OCI-LY7 (cell line): Measurements from ENCODE around the gene IMP4. TPM values are rescaled to one million over a fixed set of nuclear protein-coding genes. Genes with fewer than 3 reads are reported as not detected.

ENCODE experiments used
- BruUV-seq: library from RNA; stranded (reverse); fragments of 400-500 nt; replicated peaks from 2 replicates; lab custom pipeline; 2021; lab: Mats Ljungman, UMichigan
- CTCF ChIA-PET: fragments of 300-600 bp; sonication (Branson Sonifier 250); formaldehyde crosslinking; loops from one replicate; lab custom pipeline; 2022; ENCODE audit warnings: antibody characterized with exemption; ENCODE audit not compliant: unreplicated experiment; lab: Charles Lee
- POLR2A ChIA-PET: fragments of 300-600 bp; sonication (Branson Sonifier 250); formaldehyde crosslinking; loops from one replicate; lab custom pipeline; 2022; ENCODE audit warnings: antibody characterized with exemption; lab: Charles Lee
- DNase-seq: peaks from one replicate; pipeline ENCODE4 v3.0.0-alpha.2; 2015; ENCODE audit warnings: low spot score
- H2AFZ ChIP-seq: fragments of 200-600 bp; sonication (generic), shearing (Covaris generic); 2 replicates; pipeline ENCODE4 v1.6.1; 2014; ENCODE audit warnings: mild to moderate bottlenecking, antibody characterized with exemption, low read length, moderate library complexity
- H3K27ac ChIP-seq: fragments of 200-600 bp; sonication (generic); 2 replicates; pipeline ENCODE4 v1.5.1; 2014; ENCODE audit warnings: mixed run types, low read depth, mild to moderate bottlenecking, moderate library complexity, low read length, inconsistent platforms; ENCODE audit not compliant: poor library complexity, severe bottlenecking
- H3K36me3 ChIP-seq: fragments of 200-600 bp; sonication (generic); 2 replicates; pipeline ENCODE4 v1.6.1; 2014; ENCODE audit warnings: mild to moderate bottlenecking, antibody characterized with exemption, low read length, moderate library complexity, mixed read lengths; ENCODE audit not compliant: insufficient read depth
- H3K4me1 ChIP-seq: fragments of 200-600 bp; sonication (generic); 2 replicates; pipeline ENCODE4 v1.5.1; 2014; ENCODE audit warnings: mild to moderate bottlenecking, low read length; ENCODE audit not compliant: insufficient read depth, poor library complexity, severe bottlenecking
- H3K4me2 ChIP-seq: fragments of 200-600 bp; sonication (generic); 2 replicates; pipeline ENCODE4 v1.6.1; 2014; ENCODE audit warnings: mild to moderate bottlenecking, low read length
- H3K4me3 ChIP-seq: fragments of 200-600 bp; sonication (generic); 2 replicates; pipeline ENCODE4 v1.5.1; 2014; ENCODE audit warnings: mild to moderate bottlenecking, low read depth, low read length; ENCODE audit not compliant: poor library complexity, severe bottlenecking
- H3K79me2 ChIP-seq: fragments of 200-600 bp; sonication (generic); 2 replicates; pipeline ENCODE4 v1.6.1; 2016; ENCODE audit warnings: low read depth, mild to moderate bottlenecking, low read length, moderate library complexity, mixed read lengths; ENCODE audit not compliant: insufficient read depth
- H3K9me2 ChIP-seq: fragments of 200-600 bp; sonication (generic); 2 replicates; pipeline ENCODE4 v1.6.1; 2016; ENCODE audit warnings: mild to moderate bottlenecking, low read length, mixed read lengths; ENCODE audit not compliant: insufficient read depth
- H3K9me3 ChIP-seq: fragments of 200-600 bp; sonication (generic); 2 replicates; pipeline ENCODE4 v1.6.1; 2014; ENCODE audit warnings: mild to moderate bottlenecking, mixed run types, low read length, mixed read lengths
- H4K20me1 ChIP-seq: fragments of 200-600 bp; sonication (generic); 2 replicates; pipeline ENCODE4 v1.6.1; 2014; ENCODE audit warnings: mild to moderate bottlenecking, antibody characterized with exemption, low read length, moderate library complexity, mixed read lengths; ENCODE audit not compliant: insufficient read depth
- CTCF ChIP-seq: fragments of 200-600 bp; sonication (generic); conservative IDR thresholded peaks from 2 replicates; pipeline ENCODE4 v1.5.1; 2014; ENCODE audit warnings: mild to moderate bottlenecking, antibody characterized with exemption, low read length, moderate library complexity, mixed read lengths
- EZH2phosphoT487 ChIP-seq: fragments of 200-600 bp; sonication (generic); IDR thresholded peaks from 2 replicates; pipeline ENCODE4 v1.6.1; 2018; ENCODE audit warnings: low read depth, borderline replicate concordance, mild to moderate bottlenecking, mixed run types, antibody characterized with exemption, low read length, moderate library complexity, mixed read lengths
- intact Hi-C: fragments of 100-400 bp; cut with micrococcal nuclease; formaldehyde crosslinking; loops from one replicate; pipeline ENCODE4 v1.10.0; 2022; ENCODE audit not compliant: unreplicated experiment
- total RNA-seq, 2 experiments: library from RNA; depleted of rRNA in 1 of 2; stranded (reverse); fragments of >200 nt in 1 of 2; shearing (Covaris generic) in 1 of 2; gene quantifications; 2 replicates each; pipeline ENCODE4 v1.2.3, GENCODE V29; 2014 to 2022

IMP4 gene
- total RNA-seq, 2 experiments from 2014 or later: 266 to 314 TPM

- peaks cover 90% of the 10 kb centered on the region for H3K4me1 ChIP-seq
Measured at GRCh38 chr2:130385709-130386108, 43.0 kb downstream of the IMP4 start.

GRCh38 chr2:130387071-130387400 lies 44.3 kb downstream of the IMP4 start:
- no peaks in the 10 kb centered on the region for H3K9me3 ChIP-seq
- peaks cover 90% of the 10 kb centered on the region for H3K4me1 ChIP-seq
- no TSS peak for BruUV-seq
- peak; percentile 65 for DNase-seq
- no peaks in the 10 kb centered on the region for H3K9me2 ChIP-seq
- H3K4me3 ChIP-seq: peak overlapping the region; percentile 38
- TF ChIP-seq CTCF (no peak), EZH2phosphoT487 (no peak)
- peak overlapping the region; percentile 10; the same call in 1 of the 2 replicates for H2AFZ ChIP-seq
- H3K79me2 ChIP-seq: no peaks in the 10 kb centered on the region; the same call in 1 of the 2 replicates
- intact Hi-C loops: loop anchor here (1.0 to 5.0 kb wide), 3 partner anchors 36 to 205 kb away; partner anchors contain the start of genes IMP4, MZT2B and SMPD4
- CTCF ChIA-PET: interaction anchor here (3.3 kb wide), 2 partner anchors 10 to 13 kb away, joined by 12 to 14 read pairs; no protein-coding TSS in a partner anchor
- peaks cover 18% of the 10 kb centered on the region for H3K36me3 ChIP-seq
- H3K27ac ChIP-seq: peak overlapping the region; percentile 100
- POLR2A ChIA-PET: interaction anchor here (0.9 to 10.8 kb wide), 4 partner anchors 10 to 43 kb away, joined by 5 to 209 read pairs (median 101); partner anchors contain the start of genes IMP4 and PTPN18
- H3K4me2 ChIP-seq: peak overlapping the region; percentile 91
- no peaks in the 10 kb centered on the region for H4K20me1 ChIP-seq

More at GRCh38 chr2:130385709-130386108, 43.0 kb downstream of the IMP4 start:
- no peaks in the 10 kb centered on the region for H3K9me2 ChIP-seq
- peak overlapping the region; percentile 18; the same call in 1 of the 2 replicates for H2AFZ ChIP-seq
- peak overlapping the region; percentile 21 for H3K4me3 ChIP-seq
- ChIA-PET CTCF (interaction anchor here (0.8 to 3.3 kb wide), 4 partner anchors 9 to 42 kb away, joined by 3 to 12 read pairs (median 5); no protein-coding TSS in a partner anchor), POLR2A (interaction anchor here (1.4 to 10.8 kb wide), 4 partner anchors 9 to 42 kb away, joined by 3 to 209 read pairs (median 101); partner anchors contain the start of genes IMP4 and PTPN18)
- peaks cover 30% of the 10 kb centered on the region for H3K36me3 ChIP-seq
- H3K27ac ChIP-seq: peak overlapping the region; percentile 100
- H3K9me3 ChIP-seq: no peaks in the 10 kb centered on the region
- no TSS peak for BruUV-seq
- peak; percentile 84 for DNase-seq
- H3K4me2 ChIP-seq: peak overlapping the region; percentile 91
- TF ChIP-seq EZH2phosphoT487: no peak
- TF ChIP-seq CTCF: no peak
- H3K79me2 ChIP-seq: peaks cover 8% of the 10 kb centered on the region; the same call in 1 of the 2 replicates
- H4K20me1 ChIP-seq: no peaks in the 10 kb centered on the region
- intact Hi-C loops: loop anchor here (1.0 to 5.0 kb wide), 3 partner anchors 8 to 203 kb away; partner anchors contain the start of genes MZT2B and SMPD4

GRCh38 chr2:130387804-130388203 lies 45.1 kb downstream of the IMP4 start:
- H3K79me2 ChIP-seq: no peaks in the 10 kb centered on the region; the same call in 1 of the 2 replicates
- no peaks in the 10 kb centered on the region for H3K9me2 ChIP-seq
- peak overlapping the region; percentile 10; the same call in 1 of the 2 replicates for H2AFZ ChIP-seq
- H3K27ac ChIP-seq: peak overlapping the region; percentile 100
- TF ChIP-seq CTCF (no peak), EZH2phosphoT487 (no peak)
- POLR2A ChIA-PET: interaction anchor here (4.3 to 10.8 kb wide), 3 partner anchors 11 to 44 kb away, joined by 43 to 209 read pairs (median 159); partner anchors contain the start of genes IMP4 and PTPN18
- peak; percentile 55 for DNase-seq
- H3K36me3 ChIP-seq: peaks cover 11% of the 10 kb centered on the region
- peak overlapping the region; percentile 91 for H3K4me2 ChIP-seq
- no TSS peak for BruUV-seq
- CTCF ChIA-PET: interaction anchor here (3.3 kb wide), 2 partner anchors 11 to 14 kb away, joined by 12 to 14 read pairs; no protein-coding TSS in a partner anchor
- no peaks in the 10 kb centered on the region for H4K20me1 ChIP-seq
- H3K9me3 ChIP-seq: no peaks in the 10 kb centered on the region
- intact Hi-C loops: loop anchor here (1.0 to 5.0 kb wide), 3 partner anchors 37 to 206 kb away; partner anchors contain the start of genes IMP4, MZT2B and SMPD4
- peaks cover 88% of the 10 kb centered on the region for H3K4me1 ChIP-seq
- H3K4me3 ChIP-seq: peak overlapping the region; percentile 38
